Hepatic stellate cell (primary cell): ENCODE data around the gene DPP6.

Experiments
- DNase-seq: peaks from one replicate; pipeline ENCODE4 v3.0.0; 2011; ENCODE audit warnings: low spot score

The DPP6 gene

GRCh38 chr7:154827007-154827406, 774.8 kb downstream of the DPP6 start:
- no peak for DNase-seq

- DNase-seq, result no peak
Observed at GRCh38 chr7:154832557-154833138, 780.5 kb downstream of the DPP6 start.

GRCh38 chr7:154836021-154836448, 783.8 kb downstream of the DPP6 start:
- no peak for DNase-seq

- DNase-seq, result no peak
Observed at GRCh38 chr7:154837087-154837486, 784.9 kb downstream of the DPP6 start.

GRCh38 chr7:154837622-154838021, 785.4 kb downstream of the DPP6 start:
- DNase-seq, result no peak

- no peak for DNase-seq
Observed at GRCh38 chr7:154840086-154840485, 787.9 kb downstream of the DPP6 start.

GRCh38 chr7:154841731-154842331, 789.6 kb downstream of the DPP6 start:
- no peak for DNase-seq

GRCh38 chr7:154842591-154842990, 790.4 kb downstream of the DPP6 start:
- no peak for DNase-seq

GRCh38 chr7:154843670-154844237, 791.6 kb downstream of the DPP6 start:
- no peak for DNase-seq

GRCh38 chr7:154844499-154844898, 792.3 kb downstream of the DPP6 start:
- DNase-seq, result no peak

- DNase-seq, result no peak
Observed at GRCh38 chr7:154844955-154845354, 792.8 kb downstream of the DPP6 start.

- no peak for DNase-seq
Observed at GRCh38 chr7:154848464-154848863, 796.3 kb downstream of the DPP6 start.

GRCh38 chr7:154852205-154852604, 800.0 kb downstream of the DPP6 start:
- no peak for DNase-seq

GRCh38 chr7:154853063-154853726, 801.0 kb downstream of the DPP6 start:
- no peak for DNase-seq

- no peak for DNase-seq
Observed at GRCh38 chr7:154853727-154854095, 801.5 kb downstream of the DPP6 start.

GRCh38 chr7:154854836-154855235, 802.6 kb downstream of the DPP6 start:
- no peak for DNase-seq

GRCh38 chr7:154855366-154855765, 803.2 kb downstream of the DPP6 start:
- DNase-seq, result no peak

GRCh38 chr7:154856733-154857132, 804.5 kb downstream of the DPP6 start:
- DNase-seq, result no peak

GRCh38 chr7:154857240-154857639, 805.0 kb downstream of the DPP6 start:
- DNase-seq, result no peak

- DNase-seq, result no peak
Observed at GRCh38 chr7:154857728-154858681, 805.8 kb downstream of the DPP6 start.

- no peak for DNase-seq
Observed at GRCh38 chr7:154858836-154859537, 806.8 kb downstream of the DPP6 start.
